ENCODE data around the gene CAPN2.

GRCh38 chr1:223793716-223794115 lies 81.4 kb downstream of the CAPN2 start:
- TF ChIP-seq CTCF (conservative IDR thresholded peaks at IDR 0.05; ENCODE audit: low read length) (no peak), EZH2phosphoT487 (IDR thresholded peaks at IDR 0.05; ENCODE audit: borderline replicate concordance, low read depth, low read length) (no peak)

All from OCI-LY7 (cell line).